DOHH2 (cell line): ENCODE measurements around the gene FRMPD4.

Experiments used
- H3F3A ChIP-seq: fragments of 200-600 bp; sonication (generic), shearing (Covaris generic); 2 replicates; pipeline ENCODE4 v1.6.0; 2016; ENCODE audit warnings: antibody characterized with exemption, mild to moderate bottlenecking; ENCODE audit not compliant: control insufficient read depth, insufficient read depth
- H3K27ac ChIP-seq: fragments of 200-600 bp; sonication (generic); 2 replicates; pipeline ENCODE4 v1.5.1; 2014; ENCODE audit warnings: low read depth, mild to moderate bottlenecking, low read length, moderate library complexity
- H3K27me3 ChIP-seq: fragments of 200-600 bp; sonication (generic); 2 replicates; pipeline ENCODE4 v1.6.1; 2014; ENCODE audit warnings: mild to moderate bottlenecking, low read length, mixed read lengths; ENCODE audit not compliant: control insufficient read depth
- H3K36me3 ChIP-seq: fragments of 200-600 bp; sonication (generic); 2 replicates; pipeline ENCODE4 v1.6.1; 2014; ENCODE audit warnings: mild to moderate bottlenecking, low read length, moderate library complexity, mixed read lengths; ENCODE audit not compliant: control insufficient read depth
- H3K4me1 ChIP-seq: fragments of 200-600 bp; sonication (generic); 2 replicates; pipeline ENCODE4 v1.6.1; 2014; ENCODE audit warnings: mild to moderate bottlenecking, low read length, mixed read lengths; ENCODE audit not compliant: control insufficient read depth
- H3K4me2 ChIP-seq: fragments of 200-600 bp; sonication (generic); 2 replicates; pipeline ENCODE4 v1.6.0; 2014; ENCODE audit warnings: mild to moderate bottlenecking, low read length, moderate library complexity
- H3K4me3 ChIP-seq: fragments of 200-600 bp; sonication (generic); 2 replicates; pipeline ENCODE4 v1.5.1; 2014; ENCODE audit warnings: mild to moderate bottlenecking, low read length, mixed read lengths
- H3K79me2 ChIP-seq: fragments of 200-600 bp; sonication (generic); 2 replicates; pipeline ENCODE4 v1.6.1; 2014; ENCODE audit warnings: mild to moderate bottlenecking, low read length, mixed read lengths; ENCODE audit not compliant: control insufficient read depth
- H3K9me2 ChIP-seq: fragments of 200-600 bp; sonication (generic); replicated peaks from 2 replicates; pipeline ENCODE4 v1.6.1; 2014; ENCODE audit warnings: mild to moderate bottlenecking, low read length, mixed read lengths; ENCODE audit not compliant: control insufficient read depth
- H3K9me3 ChIP-seq: fragments of 200-600 bp; sonication (generic); 2 replicates; pipeline ENCODE4 v1.6.1; 2014; ENCODE audit warnings: antibody characterized with exemption, low read length, mixed read lengths; ENCODE audit not compliant: control insufficient read depth, insufficient read depth
- H4K20me1 ChIP-seq: fragments of 200-600 bp; sonication (generic); 2 replicates; pipeline ENCODE4 v1.6.0; 2014; ENCODE audit warnings: low read depth, mild to moderate bottlenecking, antibody characterized with exemption, low read length, moderate library complexity; ENCODE audit not compliant: control insufficient read depth, insufficient read depth
- CTCF ChIP-seq: fragments of 200-600 bp; sonication (generic); IDR thresholded peaks from one replicate; pipeline ENCODE4 v1.5.1; 2014; ENCODE audit warnings: antibody characterized with exemption, mild to moderate bottlenecking, low read depth, low read length; ENCODE audit not compliant: poor library complexity, severe bottlenecking
- EZH2phosphoT487 ChIP-seq: fragments of 200-600 bp; sonication (generic); IDR thresholded peaks from 2 replicates; pipeline ENCODE4 v1.6.1; 2017; ENCODE audit warnings: borderline replicate concordance, mild to moderate bottlenecking, antibody characterized with exemption, low read length, moderate library complexity, mixed read lengths

The FRMPD4 gene

DNA sequence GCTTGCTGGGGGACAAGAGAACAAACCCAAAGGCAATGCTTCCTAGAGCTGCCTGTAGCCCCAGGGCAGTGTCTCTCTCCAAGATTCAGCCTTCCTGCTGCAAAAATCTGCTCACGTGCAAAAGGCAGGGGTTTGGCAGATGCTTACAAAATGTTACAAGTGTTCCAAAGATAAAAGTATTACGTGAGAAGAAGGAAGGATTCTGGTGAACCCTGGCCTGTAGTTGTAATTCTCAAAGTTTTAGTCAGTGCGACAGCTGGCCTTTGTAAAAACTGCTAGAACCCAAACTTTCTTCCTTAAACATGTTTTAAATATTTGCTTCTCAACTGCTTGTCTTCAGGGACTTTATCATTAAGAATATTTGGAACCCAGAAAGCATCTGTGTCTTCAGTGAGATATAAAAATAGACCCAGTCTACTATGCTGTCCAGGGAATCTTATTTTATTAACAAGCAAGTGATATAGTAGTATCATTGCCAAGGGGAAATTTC is 232.3 kb downstream of the FRMPD4 start:
- Histone ChIP-seq H3K4me3 (no peak overlapping the region), H3K4me2 (no peak overlapping the region), H3K9me2 (no peaks in the 10 kb centered on the region), H3F3A (no peaks in the 10 kb centered on the region), H3K9me3 (no peaks in the 10 kb centered on the region), H3K79me2 (no peaks in the 10 kb centered on the region), H3K4me1 (no peaks in the 10 kb centered on the region), H3K27ac (no peak overlapping the region), H3K36me3 (no peaks in the 10 kb centered on the region), H3K27me3 (no peaks in the 10 kb centered on the region), H4K20me1 (no peaks in the 10 kb centered on the region)
- no peak for TF ChIP-seq EZH2phosphoT487
- TF ChIP-seq CTCF: no peak

GRCh38 chrX:12372111-12372510 is 233.8 kb downstream of the FRMPD4 start:
- Histone ChIP-seq H3K27me3 (no peaks in the 10 kb centered on the region), H3K9me3 (no peaks in the 10 kb centered on the region), H3K79me2 (no peaks in the 10 kb centered on the region), H3F3A (no peaks in the 10 kb centered on the region), H3K27ac (no peak overlapping the region), H3K4me1 (no peaks in the 10 kb centered on the region), H4K20me1 (no peaks in the 10 kb centered on the region), H3K9me2 (no peaks in the 10 kb centered on the region), H3K4me3 (no peak overlapping the region), H3K36me3 (no peaks in the 10 kb centered on the region), H3K4me2 (no peak overlapping the region)
- TF ChIP-seq CTCF: no peak
- no peak for TF ChIP-seq EZH2phosphoT487

- no peaks in the 10 kb centered on the region for H3K4me1 ChIP-seq
- H3K27me3 ChIP-seq: no peaks in the 10 kb centered on the region
- no peaks in the 10 kb centered on the region for H3K79me2 ChIP-seq
- H3F3A ChIP-seq: no peaks in the 10 kb centered on the region
- H3K4me2 ChIP-seq: no peak overlapping the region
- no peak overlapping the region for H3K27ac ChIP-seq
- no peaks in the 10 kb centered on the region for H3K9me2 ChIP-seq
- H4K20me1 ChIP-seq: no peaks in the 10 kb centered on the region
- no peaks in the 10 kb centered on the region for H3K36me3 ChIP-seq
- no peaks in the 10 kb centered on the region for H3K9me3 ChIP-seq
- TF ChIP-seq EZH2phosphoT487: no peak
- no peak for TF ChIP-seq CTCF
- no peak overlapping the region for H3K4me3 ChIP-seq
These were observed 236.0 kb downstream of the FRMPD4 start for GRCh38 chrX:12374286-12374685.
